ENCODE data around the gene RELCH.

Gene RELCH

DNA sequence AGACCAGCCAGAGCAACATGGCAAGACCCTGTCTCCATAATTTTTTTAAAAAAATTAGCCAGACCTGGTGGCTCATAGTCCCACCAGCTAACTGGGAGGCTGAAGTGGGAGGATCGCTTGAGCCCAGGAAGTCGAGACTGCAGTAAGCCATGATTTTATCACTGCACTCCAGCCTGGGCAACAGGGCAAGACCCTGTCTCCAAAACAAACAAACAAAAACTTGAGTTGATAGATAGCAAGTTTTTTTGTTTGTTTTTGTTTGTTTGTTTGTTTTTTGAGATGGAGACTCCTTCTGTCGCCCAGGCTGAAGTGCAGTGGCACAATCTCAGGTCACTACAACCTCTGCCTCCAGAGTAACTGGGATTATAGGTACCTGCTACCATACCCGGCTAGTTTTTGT, 18.8 kb downstream of the RELCH start:
- DNase-seq: no peak
- Histone ChIP-seq H3K36me3 (replicated peaks; ENCODE audit: insufficient read depth, low read length) (no peaks in the 10 kb centered on the region), H4K20me1 (ENCODE audit: insufficient read depth, low read length) (no peaks in the 10 kb centered on the region), H3K27ac (ENCODE audit: low read length) (no peak overlapping the region), H3F3A (ENCODE audit: insufficient read depth, low read length) (no peaks in the 10 kb centered on the region), H2AFZ (ENCODE audit: low read length) (no peak overlapping the region), H3K9ac (ENCODE audit: low read length) (no peak overlapping the region), H3K4me1 (ENCODE audit: low read length) (no peaks in the 10 kb centered on the region), H3K4me2 (ENCODE audit: low read depth, low read length) (no peak overlapping the region), H3K27me3 (replicated peaks; ENCODE audit: insufficient read depth, low read length) (no peaks in the 10 kb centered on the region), H3K9me3 (replicated peaks; ENCODE audit: insufficient read depth, low read length) (no peaks in the 10 kb centered on the region), H3K79me2 (ENCODE audit: low read length) (peaks cover 82% of the 10 kb centered on the region), H3K9me2 (replicated peaks; ENCODE audit: insufficient read depth, low read length) (no peaks in the 10 kb centered on the region), H3K4me3 (ENCODE audit: low read length) (no peak overlapping the region)
- TF ChIP-seq CTCF (IDR thresholded peaks at IDR 0.05; ENCODE audit: low read length) (no peak), EZH2phosphoT487 (IDR thresholded peaks at IDR 0.05; ENCODE audit: low read length) (no peak), EZH2 (optimal IDR thresholded peaks at IDR 0.05; ENCODE audit: low read depth, low read length) (no peak)

DNA sequence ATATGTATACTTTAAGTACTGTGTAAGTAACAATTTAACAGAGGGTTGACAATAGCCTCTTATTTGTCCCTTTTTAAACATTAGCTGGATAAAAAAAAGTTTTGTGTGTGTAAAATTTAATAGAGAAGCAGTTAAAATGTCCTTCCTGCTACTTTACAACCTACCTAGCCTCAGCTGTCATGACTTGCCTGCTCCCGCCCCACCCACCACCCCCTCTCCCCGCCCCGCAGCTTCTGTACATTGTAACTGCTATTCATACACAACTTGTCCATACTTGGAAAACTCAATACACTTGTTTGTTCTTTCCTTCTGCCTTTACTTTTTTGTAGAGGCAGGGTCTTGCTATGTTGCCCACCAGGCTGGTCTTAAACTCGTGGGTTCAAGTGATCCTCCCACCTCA, 19.5 kb downstream of the RELCH start:
- no peaks in the 10 kb centered on the region for H4K20me1 ChIP-seq (ENCODE audit: insufficient read depth, low read length)
- no peaks in the 10 kb centered on the region for H3K27me3 ChIP-seq (replicated peaks; ENCODE audit: insufficient read depth, low read length)
- H3K4me1 ChIP-seq (ENCODE audit: low read length): no peaks in the 10 kb centered on the region
- no peaks in the 10 kb centered on the region for H3F3A ChIP-seq (ENCODE audit: insufficient read depth, low read length)
- H3K9ac ChIP-seq (ENCODE audit: low read length): no peak overlapping the region
- no peak overlapping the region for H2AFZ ChIP-seq (ENCODE audit: low read length)
- H3K36me3 ChIP-seq (replicated peaks; ENCODE audit: insufficient read depth, low read length): no peaks in the 10 kb centered on the region
- H3K27ac ChIP-seq (ENCODE audit: low read length): no peak overlapping the region
- DNase-seq: no peak
- H3K79me2 ChIP-seq (ENCODE audit: low read length): peaks cover 79% of the 10 kb centered on the region
- H3K4me2 ChIP-seq (ENCODE audit: low read depth, low read length): no peak overlapping the region
- no peaks in the 10 kb centered on the region for H3K9me3 ChIP-seq (replicated peaks; ENCODE audit: insufficient read depth, low read length)
- TF ChIP-seq CTCF (IDR thresholded peaks at IDR 0.05; ENCODE audit: low read length) (no peak), EZH2 (optimal IDR thresholded peaks at IDR 0.05; ENCODE audit: low read depth, low read length) (no peak), EZH2phosphoT487 (IDR thresholded peaks at IDR 0.05; ENCODE audit: low read length) (no peak)
- no peaks in the 10 kb centered on the region for H3K9me2 ChIP-seq (replicated peaks; ENCODE audit: insufficient read depth, low read length)
- H3K4me3 ChIP-seq (ENCODE audit: low read length): no peak overlapping the region

DNA sequence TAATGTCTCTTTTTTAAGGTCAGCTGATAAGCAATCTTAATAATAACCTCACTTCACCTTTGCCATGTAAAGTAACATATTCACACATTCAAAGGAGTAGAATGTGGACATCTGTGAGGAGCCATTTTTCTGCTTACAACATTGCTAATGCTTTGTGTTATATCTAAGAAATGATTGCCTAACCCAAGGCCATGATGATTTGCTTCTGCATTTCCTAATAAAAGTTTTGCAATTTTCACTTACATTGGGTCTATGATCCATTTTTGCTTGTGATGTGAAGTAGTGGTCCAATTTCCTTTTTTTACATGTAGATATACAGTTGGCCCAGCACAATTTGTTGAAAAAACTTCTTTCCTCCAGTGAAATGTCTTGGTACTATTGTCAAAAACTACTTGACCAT, 22.0 kb downstream of the RELCH start:
- no peaks in the 10 kb centered on the region for H3K9me3 ChIP-seq (replicated peaks; ENCODE audit: insufficient read depth, low read length)
- no peaks in the 10 kb centered on the region for H3K4me1 ChIP-seq (ENCODE audit: low read length)
- no peak overlapping the region for H3K4me2 ChIP-seq (ENCODE audit: low read depth, low read length)
- no peaks in the 10 kb centered on the region for H4K20me1 ChIP-seq (ENCODE audit: insufficient read depth, low read length)
- no peak overlapping the region for H3K27ac ChIP-seq (ENCODE audit: low read length)
- no peak for TF ChIP-seq EZH2phosphoT487 (IDR thresholded peaks at IDR 0.05; ENCODE audit: low read length)
- no peak for TF ChIP-seq EZH2 (optimal IDR thresholded peaks at IDR 0.05; ENCODE audit: low read depth, low read length)
- no peak for TF ChIP-seq CTCF (IDR thresholded peaks at IDR 0.05; ENCODE audit: low read length)
- no peak for DNase-seq
- H3K79me2 ChIP-seq (ENCODE audit: low read length): peaks cover 61% of the 10 kb centered on the region
- no peaks in the 10 kb centered on the region for H3K9me2 ChIP-seq (replicated peaks; ENCODE audit: insufficient read depth, low read length)
- H3F3A ChIP-seq (ENCODE audit: insufficient read depth, low read length): no peaks in the 10 kb centered on the region
- no peaks in the 10 kb centered on the region; the same call in 1 of the 2 replicates for H3K36me3 ChIP-seq (replicated peaks; ENCODE audit: insufficient read depth, low read length)
- H3K4me3 ChIP-seq (ENCODE audit: low read length): no peak overlapping the region
- no peaks in the 10 kb centered on the region for H3K27me3 ChIP-seq (replicated peaks; ENCODE audit: insufficient read depth, low read length)
- H2AFZ ChIP-seq (ENCODE audit: low read length): no peak overlapping the region
- H3K9ac ChIP-seq (ENCODE audit: low read length): no peak overlapping the region
